Osteocyte (in vitro differentiated cells): ENCODE data around the gene MED9. TPM values are rescaled to one million over a fixed set of nuclear protein-coding genes. Genes with fewer than 3 reads are reported as not detected.
A peak's percentile ranks its signal among the peaks of the same experiment; 100 is the strongest.

Source experiments
- DNase-seq: peaks from one replicate; pipeline ENCODE4 v3.0.0; 2021; ENCODE audit warnings: mixed read lengths; ENCODE audit not compliant: unreplicated experiment; ENCODE audit errors: extremely low spot score
- H3K27ac Mint-ChIP-seq: one replicate; pipeline ENCODE4 v1.8.0; 2021; ENCODE audit warnings: mild to moderate bottlenecking, mixed read lengths; ENCODE audit not compliant: unreplicated experiment
- H3K27me3 Mint-ChIP-seq: one replicate; pipeline ENCODE4 v1.8.0; 2021; ENCODE audit warnings: mixed read lengths; ENCODE audit not compliant: unreplicated experiment
- H3K36me3 Mint-ChIP-seq: one replicate; pipeline ENCODE4 v1.8.0; 2021; ENCODE audit warnings: mixed read lengths; ENCODE audit not compliant: unreplicated experiment
- H3K4me1 Mint-ChIP-seq: one replicate; pipeline ENCODE4 v1.8.0; 2021; ENCODE audit warnings: mixed read lengths; ENCODE audit not compliant: unreplicated experiment
- H3K4me3 Mint-ChIP-seq: one replicate; pipeline ENCODE4 v1.8.0; 2021; ENCODE audit warnings: mild to moderate bottlenecking, moderate library complexity, mixed read lengths; ENCODE audit not compliant: unreplicated experiment
- H3K9me3 Mint-ChIP-seq: one replicate; pipeline ENCODE4 v1.8.0; 2021; ENCODE audit warnings: mixed read lengths; ENCODE audit not compliant: unreplicated experiment
- total RNA-seq: library from RNA; stranded (reverse); gene quantifications from 2 replicates; pipeline ENCODE4 v1.2.1, GENCODE V29; 2021
- TF ChIP-seq, protein P1 (sequence below): fragments of 200-600 bp; sonication (generic); IDR thresholded peaks from 2 replicates; pipeline ENCODE4 v1.5.0; 2021; ENCODE audit warnings: antibody characterized with exemption, mild to moderate bottlenecking, moderate library complexity

Gene MED9
- total RNA-seq, 1 donor from 2014 or later: 13.2 TPM

- no peaks in the 10 kb centered on the region for H3K9me3 Mint-ChIP-seq
- no peak for DNase-seq
Observed at GRCh38 chr17:17487998-17488397, 11.2 kb downstream of the MED9 start.

GRCh38 chr17:17491031-17491471 lies 14.3 kb downstream of the MED9 start:
- H3K27me3 Mint-ChIP-seq: peaks cover 3% of the 10 kb centered on the region
- no peak for DNase-seq
- H3K4me3 Mint-ChIP-seq: no peak overlapping the region
- TF ChIP-seq, protein P1, sequence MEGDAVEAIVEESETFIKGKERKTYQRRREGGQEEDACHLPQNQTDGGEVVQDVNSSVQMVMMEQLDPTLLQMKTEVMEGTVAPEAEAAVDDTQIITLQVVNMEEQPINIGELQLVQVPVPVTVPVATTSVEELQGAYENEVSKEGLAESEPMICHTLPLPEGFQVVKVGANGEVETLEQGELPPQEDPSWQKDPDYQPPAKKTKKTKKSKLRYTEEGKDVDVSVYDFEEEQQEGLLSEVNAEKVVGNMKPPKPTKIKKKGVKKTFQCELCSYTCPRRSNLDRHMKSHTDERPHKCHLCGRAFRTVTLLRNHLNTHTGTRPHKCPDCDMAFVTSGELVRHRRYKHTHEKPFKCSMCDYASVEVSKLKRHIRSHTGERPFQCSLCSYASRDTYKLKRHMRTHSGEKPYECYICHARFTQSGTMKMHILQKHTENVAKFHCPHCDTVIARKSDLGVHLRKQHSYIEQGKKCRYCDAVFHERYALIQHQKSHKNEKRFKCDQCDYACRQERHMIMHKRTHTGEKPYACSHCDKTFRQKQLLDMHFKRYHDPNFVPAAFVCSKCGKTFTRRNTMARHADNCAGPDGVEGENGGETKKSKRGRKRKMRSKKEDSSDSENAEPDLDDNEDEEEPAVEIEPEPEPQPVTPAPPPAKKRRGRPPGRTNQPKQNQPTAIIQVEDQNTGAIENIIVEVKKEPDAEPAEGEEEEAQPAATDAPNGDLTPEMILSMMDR: no peak
- H3K4me1 Mint-ChIP-seq: peaks cover 11% of the 10 kb centered on the region
- H3K27ac Mint-ChIP-seq: no peak overlapping the region
- peaks cover 25% of the 10 kb centered on the region for H3K36me3 Mint-ChIP-seq
- H3K9me3 Mint-ChIP-seq: no peaks in the 10 kb centered on the region

More at GRCh38 chr17:17487998-17488397, 11.2 kb downstream of the MED9 start:
- TF ChIP-seq, protein P1: no peak
- no peak overlapping the region for H3K4me3 Mint-ChIP-seq
- peak overlapping the region; percentile 14 for H3K27ac Mint-ChIP-seq
- H3K27me3 Mint-ChIP-seq: no peaks in the 10 kb centered on the region
- H3K4me1 Mint-ChIP-seq: no peaks in the 10 kb centered on the region
- H3K36me3 Mint-ChIP-seq: peaks cover 29% of the 10 kb centered on the region

DNA sequence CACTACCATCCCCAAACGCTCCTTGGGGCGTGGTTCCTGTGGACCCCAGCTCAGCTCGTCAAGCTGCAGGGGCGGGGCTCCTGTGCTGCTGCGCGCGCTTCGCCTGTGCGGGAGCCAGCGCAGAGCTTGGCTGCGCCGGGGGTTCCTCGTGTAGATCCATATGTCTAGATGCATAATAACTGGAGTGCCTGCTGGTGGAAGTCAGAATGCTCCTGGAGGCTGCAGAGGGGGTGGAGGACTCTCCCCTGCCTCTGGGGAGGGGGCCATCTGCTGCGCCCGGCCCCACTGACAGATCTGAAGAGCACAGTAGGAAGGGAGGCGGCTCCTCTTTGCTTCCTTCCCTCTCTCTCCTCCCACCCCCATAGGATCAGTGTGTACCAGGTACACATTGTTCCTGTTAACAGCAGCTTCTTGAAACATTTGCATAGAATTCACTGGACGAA lies 14.8 kb downstream of the MED9 start:
- H3K27ac Mint-ChIP-seq: no peak overlapping the region
- peaks cover 11% of the 10 kb centered on the region for H3K4me1 Mint-ChIP-seq
- peaks cover 25% of the 10 kb centered on the region for H3K36me3 Mint-ChIP-seq
- peaks cover 3% of the 10 kb centered on the region for H3K27me3 Mint-ChIP-seq
- no peaks in the 10 kb centered on the region for H3K9me3 Mint-ChIP-seq
- TF ChIP-seq, protein P1: no peak
- DNase-seq: no peak
- H3K4me3 Mint-ChIP-seq: no peak overlapping the region

DNA sequence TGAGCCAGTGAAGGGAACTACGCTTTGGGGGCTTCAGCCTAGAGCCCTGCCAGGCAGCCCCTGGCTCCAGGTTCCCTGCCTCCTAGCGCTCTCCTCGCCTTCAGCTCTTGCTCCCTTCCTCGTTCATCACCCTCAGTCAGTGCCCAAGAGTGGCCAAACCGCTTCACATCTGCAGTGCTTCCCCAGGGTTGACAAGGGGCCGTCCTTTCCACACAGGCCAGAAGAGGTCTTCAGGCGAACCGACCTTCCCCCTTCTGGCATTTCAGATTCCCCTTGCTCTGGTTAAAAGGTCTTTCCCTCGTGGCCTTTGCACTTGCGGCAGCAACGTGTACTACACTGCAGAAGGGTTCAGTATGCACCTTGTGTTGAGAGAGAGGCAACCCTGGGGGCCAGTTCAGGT lies 15.3 kb downstream of the MED9 start:
- Mint-ChIP-seq H3K27ac (no peak overlapping the region), H3K4me3 (no peak overlapping the region), H3K36me3 (peaks cover 25% of the 10 kb centered on the region), H3K4me1 (peaks cover 12% of the 10 kb centered on the region), H3K9me3 (no peaks in the 10 kb centered on the region), H3K27me3 (peaks cover 3% of the 10 kb centered on the region)
- TF ChIP-seq, protein P1: no peak
- DNase-seq: no peak

DNA sequence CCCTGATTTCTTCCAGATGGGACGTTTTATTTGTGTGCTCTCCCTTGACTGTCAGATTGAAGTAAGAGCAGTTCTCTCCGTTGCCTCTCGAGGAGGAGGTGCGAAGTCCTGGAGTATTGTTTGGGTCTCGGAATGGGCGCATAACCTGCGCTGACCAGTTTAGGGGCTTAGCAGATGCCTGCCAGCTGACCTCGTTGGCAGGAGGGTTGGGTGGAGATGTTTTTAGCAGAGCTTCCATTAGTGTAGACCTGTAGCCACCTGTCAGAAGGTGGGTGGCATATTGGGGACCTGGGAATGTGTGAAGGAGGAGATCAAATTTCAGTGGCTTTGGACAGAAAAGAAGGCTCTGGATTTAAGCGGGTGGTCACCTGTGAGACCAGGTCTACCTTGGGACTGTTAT lies 15.8 kb downstream of the MED9 start:
- Mint-ChIP-seq H3K36me3 (peaks cover 22% of the 10 kb centered on the region), H3K4me3 (no peak overlapping the region), H3K27ac (no peak overlapping the region), H3K27me3 (peaks cover 3% of the 10 kb centered on the region), H3K9me3 (no peaks in the 10 kb centered on the region), H3K4me1 (peaks cover 15% of the 10 kb centered on the region)
- no peak for DNase-seq
- TF ChIP-seq, protein P1: no peak
